GM21447 (cell line): Measurements from ENCODE around the gene PAM16.

Experiments used
- ATAC-seq: cut with Tn5 transposase; IDR thresholded peaks from one replicate; pipeline ENCODE4 v1.9.1; 2021; ENCODE audit not compliant: unreplicated experiment

Gene PAM16

GRCh38 chr16:4383591-4384444, 32.7 kb upstream of the PAM16 start:
- ATAC-seq, result no peak

DNA sequence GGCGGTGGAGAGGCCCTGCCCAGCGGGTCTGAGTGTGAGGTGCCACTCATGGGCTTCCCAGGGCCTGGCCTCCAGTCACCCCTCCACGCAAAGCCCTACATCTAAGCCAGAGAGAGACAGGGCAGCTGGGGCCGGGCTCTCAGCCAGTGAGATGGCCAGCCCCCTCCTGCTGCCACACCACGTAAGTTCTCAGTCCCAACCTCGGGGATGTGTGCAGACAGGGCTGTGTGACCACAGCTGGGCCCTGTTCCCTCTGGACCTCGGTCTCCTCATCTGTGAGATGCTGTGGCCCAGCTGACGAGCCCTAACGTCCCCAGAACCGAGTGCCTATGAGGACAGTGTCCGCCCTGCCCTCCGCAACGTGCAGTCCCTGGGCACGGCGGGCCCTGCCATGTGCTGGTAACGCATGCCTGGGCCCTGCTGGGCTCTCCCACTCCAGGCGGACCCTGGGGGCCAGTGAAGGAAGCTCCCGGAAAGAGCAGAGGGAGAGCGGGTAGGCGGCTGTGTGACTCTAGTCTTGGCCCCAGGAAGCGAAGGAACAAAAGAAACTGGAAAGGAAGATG, 31.8 kb upstream of the PAM16 start:
- ATAC-seq, result no peak

DNA sequence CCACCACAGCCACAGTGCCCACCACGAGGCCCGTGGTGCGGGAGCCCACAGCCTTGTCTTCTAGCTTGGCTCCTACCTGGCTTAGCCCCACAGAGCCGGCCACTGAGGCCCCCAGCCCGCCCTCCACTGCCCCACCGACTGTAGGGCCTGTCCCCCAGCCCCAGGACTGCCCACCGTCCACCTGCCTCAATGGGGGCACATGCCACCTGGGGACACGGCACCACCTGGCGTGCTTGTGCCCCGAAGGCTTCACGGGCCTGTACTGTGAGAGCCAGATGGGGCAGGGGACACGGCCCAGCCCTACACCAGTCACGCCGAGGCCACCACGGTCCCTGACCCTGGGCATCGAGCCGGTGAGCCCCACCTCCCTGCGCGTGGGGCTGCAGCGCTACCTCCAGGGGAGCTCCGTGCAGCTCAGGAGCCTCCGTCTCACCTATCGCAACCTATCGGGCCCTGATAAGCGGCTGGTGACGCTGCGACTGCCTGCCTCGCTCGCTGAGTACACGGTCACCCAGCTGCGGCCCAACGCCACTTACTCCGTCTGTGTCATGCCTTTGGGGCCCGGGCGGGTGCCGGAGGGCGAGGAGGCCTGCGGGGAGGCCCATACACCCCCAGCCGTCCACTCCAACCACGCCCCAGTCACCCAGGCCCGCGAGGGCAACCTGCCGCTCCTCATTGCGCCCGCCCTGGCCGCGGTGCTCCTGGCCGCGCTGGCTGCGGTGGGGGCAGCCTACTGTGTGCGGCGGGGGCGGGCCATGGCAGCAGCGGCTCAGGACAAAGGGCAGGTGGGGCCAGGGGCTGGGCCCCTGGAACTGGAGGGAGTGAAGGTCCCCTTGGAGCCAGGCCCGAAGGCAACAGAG, 31.0 kb upstream of the PAM16 start:
- no peak for ATAC-seq

DNA sequence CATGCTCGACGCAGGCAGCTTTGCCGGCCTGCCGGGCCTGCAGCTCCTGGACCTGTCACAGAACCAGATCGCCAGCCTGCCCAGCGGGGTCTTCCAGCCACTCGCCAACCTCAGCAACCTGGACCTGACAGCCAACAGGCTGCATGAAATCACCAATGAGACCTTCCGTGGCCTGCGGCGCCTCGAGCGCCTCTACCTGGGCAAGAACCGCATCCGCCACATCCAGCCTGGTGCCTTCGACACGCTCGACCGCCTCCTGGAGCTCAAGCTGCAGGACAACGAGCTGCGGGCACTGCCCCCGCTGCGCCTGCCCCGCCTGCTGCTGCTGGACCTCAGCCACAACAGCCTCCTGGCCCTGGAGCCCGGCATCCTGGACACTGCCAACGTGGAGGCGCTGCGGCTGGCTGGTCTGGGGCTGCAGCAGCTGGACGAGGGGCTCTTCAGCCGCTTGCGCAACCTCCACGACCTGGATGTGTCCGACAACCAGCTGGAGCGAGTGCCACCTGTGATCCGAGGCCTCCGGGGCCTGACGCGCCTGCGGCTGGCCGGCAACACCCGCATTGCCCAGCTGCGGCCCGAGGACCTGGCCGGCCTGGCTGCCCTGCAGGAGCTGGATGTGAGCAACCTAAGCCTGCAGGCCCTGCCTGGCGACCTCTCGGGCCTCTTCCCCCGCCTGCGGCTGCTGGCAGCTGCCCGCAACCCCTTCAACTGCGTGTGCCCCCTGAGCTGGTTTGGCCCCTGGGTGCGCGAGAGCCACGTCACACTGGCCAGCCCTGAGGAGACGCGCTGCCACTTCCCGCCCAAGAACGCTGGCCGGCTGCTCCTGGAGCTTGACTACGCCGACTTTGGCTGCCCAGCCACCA, 30.2 kb upstream of the PAM16 start:
- no peak for ATAC-seq

DNA sequence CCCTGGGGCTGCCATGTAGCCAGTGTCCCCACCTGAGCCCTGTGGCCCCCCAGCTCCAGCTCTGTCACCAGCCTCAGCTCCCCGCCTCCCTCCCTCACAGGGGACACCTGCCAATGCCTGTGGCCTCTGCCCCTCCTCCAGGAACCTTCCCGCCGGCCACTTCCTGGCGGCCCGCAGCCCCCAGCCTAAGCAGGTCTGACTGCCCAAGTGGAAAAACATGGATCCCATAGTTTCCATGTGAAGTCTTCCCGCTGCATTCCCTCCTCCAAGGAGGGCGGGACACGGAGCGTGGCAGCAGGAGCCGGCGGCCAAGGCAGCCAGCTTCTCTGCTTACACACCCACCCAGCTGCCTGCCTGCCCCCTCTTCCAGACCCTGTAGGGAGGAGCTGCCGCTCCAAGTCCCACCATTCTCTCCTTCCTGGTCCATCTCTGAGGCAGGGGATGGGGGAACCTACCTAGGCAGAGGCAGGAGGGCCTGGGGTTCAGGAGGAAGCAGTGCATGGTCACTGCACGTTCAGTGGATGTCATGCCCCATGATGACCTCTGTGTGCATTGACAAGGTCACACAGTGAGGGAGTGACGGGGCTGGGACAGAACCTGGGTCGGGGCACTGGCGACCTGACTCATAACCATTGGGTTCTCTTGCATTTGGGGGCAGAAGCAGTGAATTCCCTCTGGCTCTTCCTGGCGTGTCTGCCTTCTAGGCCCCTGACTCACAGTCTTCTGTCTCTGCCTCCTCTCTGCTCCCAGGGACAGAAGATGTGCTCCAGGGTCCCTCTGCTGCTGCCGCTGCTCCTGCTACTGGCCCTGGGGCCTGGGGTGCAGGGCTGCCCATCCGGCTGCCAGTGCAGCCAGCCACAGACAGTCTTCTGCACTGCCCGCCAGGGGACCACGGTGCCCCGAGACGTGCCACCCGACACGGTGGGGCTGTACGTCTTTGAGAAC, 29.3 kb upstream of the PAM16 start:
- ATAC-seq, result no peak

GRCh38 chr16:4378999-4379690, 28.0 kb upstream of the PAM16 start:
- ATAC-seq, result no peak

DNA sequence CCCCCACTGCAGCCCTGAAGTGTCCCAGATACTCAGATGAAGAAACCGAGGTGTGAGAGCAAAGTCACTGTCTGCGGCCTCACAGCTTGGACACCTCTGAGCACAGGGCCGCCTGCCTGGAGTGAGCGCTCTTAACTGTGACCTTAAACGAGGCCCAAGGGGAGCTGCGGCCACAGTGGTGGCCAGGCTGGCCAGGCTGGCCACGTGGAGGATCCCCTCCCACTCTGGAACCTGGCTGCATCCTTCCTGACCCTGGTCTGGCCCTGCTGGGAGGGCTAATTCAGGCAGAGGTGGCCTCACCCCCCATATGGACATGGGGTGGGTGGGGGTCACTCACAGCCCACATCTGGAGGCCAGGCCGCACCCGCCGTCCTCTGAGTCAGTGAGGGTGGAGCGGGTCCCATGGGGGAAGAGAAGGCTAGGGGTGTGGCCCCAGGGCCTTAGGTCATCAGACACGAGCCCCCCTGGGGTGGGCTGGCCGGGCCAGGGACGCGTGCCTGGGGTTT, 27.1 kb upstream of the PAM16 start:
- ATAC-seq, result no peak

DNA sequence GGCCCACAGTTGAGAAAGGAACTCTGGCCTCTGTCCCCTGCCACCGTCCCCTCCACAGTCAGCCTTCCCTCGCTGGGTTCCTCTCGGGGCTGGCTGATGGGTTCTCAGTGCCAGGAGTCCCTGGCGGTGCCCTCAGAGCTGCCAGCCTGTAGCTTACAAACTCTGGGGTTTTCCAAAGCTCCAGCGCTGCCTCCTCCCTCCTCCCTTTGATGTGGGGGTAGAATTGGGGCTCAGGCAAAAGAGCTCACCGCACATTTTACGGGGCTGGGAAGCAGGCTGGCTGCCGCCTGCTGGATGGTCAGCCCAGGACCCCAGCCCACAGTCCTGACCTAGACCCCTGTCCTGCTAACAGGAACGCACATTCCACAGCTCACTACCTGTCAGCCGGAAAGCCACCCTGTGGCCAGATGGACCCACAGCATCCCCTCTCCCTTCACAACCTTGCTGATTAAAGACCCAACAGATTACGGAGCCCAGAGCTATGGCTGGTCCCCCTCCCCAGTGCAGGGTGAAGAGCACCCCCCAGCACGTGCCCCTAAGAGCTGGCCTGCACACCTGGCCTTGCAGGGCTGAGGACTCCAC, 26.5 kb upstream of the PAM16 start:
- ATAC-seq, result no peak

GRCh38 chr16:4376893-4377572, 25.9 kb upstream of the PAM16 start:
- no peak for ATAC-seq

- no peak for ATAC-seq
Measured at GRCh38 chr16:4376126-4376892, 25.2 kb upstream of the PAM16 start.

- no peak for ATAC-seq
Measured at GRCh38 chr16:4375717-4376116, 24.6 kb upstream of the PAM16 start.

DNA sequence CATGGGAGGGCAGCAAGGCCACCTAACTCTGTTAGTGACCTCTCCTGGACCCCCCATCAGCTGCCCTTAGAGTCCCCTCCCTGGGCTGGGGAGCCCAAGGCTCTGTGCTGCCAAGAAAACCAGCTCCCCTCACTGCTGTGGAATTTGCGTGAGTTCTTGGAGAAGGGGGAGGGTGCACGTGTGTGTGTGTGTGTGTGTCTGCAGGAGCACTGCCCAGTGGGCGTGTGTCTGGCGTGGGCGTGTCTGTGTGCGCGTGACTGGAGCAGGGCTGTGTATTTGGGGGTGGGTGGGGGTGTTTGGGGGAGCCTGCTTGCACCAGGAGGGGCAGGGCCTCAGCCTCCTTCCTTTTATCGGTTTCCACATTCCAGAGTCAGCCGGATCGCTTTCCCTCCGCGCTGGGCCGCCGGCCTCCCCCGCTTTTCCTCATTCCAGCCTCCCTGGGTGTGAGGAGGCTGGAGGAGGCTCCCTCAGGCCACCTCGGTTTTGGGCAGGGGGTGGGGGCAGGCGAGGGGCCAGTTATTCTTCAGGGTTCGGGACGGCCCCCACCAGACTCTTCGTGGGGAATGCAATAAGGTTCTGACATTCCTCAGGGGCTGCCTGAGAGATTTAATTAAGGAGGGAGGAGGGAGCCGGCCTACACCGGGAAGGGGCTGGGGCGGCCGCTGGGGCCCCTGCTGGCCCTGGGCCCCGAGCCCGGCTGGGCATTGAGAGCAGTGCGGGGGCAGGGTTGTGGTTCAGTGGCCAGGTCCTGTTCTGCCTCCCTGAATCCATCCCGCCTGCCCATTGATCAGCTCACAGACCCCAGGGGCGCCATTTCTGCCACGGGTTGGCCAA, 23.0 kb upstream of the PAM16 start:
- ATAC-seq, result no peak

DNA sequence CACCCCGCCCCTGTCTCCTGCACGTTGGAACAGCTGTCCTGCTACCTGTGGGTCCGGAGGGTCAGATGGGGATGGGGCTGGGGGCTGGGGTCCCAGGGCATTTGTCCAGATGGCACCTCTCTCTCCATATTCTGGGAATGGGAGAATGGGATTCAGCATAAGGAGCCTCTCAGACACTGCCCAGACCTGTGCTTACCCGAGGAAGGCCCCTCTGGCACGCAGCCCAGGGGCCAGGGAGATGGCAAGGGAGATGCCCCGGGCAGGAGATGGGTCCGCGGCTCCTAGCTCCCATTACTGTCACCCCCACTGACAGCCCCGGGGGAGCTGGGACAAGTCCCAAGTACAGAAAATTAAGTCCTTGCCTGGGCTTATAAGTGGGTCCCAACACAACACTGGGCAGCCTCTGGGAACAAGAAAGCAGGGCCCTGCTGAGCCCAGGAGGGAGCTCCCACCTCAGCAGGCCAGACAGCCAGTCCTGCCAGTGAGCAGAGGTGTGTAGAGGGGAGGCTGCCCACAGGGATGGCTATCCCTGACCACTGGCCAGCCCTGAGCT, 22.3 kb upstream of the PAM16 start:
- ATAC-seq, result no peak

DNA sequence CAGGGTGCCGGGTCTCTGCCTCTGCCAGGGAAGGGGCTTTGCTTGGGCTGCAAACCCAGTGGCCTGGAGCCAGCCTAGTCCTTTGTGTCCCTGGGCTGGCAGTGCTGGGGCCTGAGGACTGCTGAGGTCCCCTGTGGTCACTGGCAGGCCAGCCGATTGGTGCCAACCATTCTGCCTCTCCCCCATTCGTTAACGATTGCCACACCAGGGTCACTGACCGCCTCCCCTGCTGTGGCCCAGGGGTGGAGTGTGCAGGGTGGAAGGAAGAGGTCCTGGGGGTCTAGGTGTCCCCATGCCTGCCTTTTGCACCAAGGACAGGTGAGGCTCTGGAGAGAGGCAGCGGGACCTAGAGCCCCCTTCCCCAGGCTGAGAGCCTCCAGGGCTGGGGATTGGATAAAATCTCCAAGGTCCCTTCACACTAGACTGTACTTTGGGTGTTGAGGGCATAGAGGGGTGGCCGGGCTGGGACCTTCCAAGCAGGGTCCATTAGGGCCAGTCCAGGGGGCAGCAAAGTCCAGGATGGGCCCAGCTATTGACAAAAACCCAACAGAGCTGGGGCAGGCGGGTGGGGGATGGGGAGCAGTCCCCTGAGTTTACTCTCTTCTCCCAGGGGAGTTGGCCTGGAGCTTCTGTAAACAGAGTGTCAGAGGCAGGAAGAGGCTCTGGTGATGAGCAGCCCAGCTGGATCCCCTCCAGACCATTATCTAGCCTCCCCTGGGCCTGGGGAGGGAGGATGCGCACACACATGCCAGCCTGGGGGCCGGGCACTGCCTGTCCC, 21.6 kb upstream of the PAM16 start:
- no peak for ATAC-seq

- no peak for ATAC-seq
Measured at GRCh38 chr16:4372001-4372577, 21.0 kb upstream of the PAM16 start.
